Testis (tissue), 2 donors: ENCODE results near the gene KCNAB1.

Experiments
- POLR2A ChIP-seq: fragments of 450-650 bp; IDR thresholded peaks from one replicate; pipeline ENCODE4 v1.6.1; 2017; ENCODE audit warnings: antibody characterized with exemption, mild to moderate bottlenecking, moderate library complexity
- TF ChIP-seq, protein P1 (sequence below), 3 experiments: fragments of 450-650 bp in 2 of 3; fragments of 200-600 bp in 1 of 3; sonication (generic) in 1 of 3; IDR thresholded peaks; one replicate each; pipeline ENCODE4 v1.5.1; 2016 to 2019; ENCODE audit warnings: antibody characterized with exemption in 3 of 3, mild to moderate bottlenecking in 2 of 3, moderate library complexity in 1 of 3

- TF ChIP-seq, protein P1, sequence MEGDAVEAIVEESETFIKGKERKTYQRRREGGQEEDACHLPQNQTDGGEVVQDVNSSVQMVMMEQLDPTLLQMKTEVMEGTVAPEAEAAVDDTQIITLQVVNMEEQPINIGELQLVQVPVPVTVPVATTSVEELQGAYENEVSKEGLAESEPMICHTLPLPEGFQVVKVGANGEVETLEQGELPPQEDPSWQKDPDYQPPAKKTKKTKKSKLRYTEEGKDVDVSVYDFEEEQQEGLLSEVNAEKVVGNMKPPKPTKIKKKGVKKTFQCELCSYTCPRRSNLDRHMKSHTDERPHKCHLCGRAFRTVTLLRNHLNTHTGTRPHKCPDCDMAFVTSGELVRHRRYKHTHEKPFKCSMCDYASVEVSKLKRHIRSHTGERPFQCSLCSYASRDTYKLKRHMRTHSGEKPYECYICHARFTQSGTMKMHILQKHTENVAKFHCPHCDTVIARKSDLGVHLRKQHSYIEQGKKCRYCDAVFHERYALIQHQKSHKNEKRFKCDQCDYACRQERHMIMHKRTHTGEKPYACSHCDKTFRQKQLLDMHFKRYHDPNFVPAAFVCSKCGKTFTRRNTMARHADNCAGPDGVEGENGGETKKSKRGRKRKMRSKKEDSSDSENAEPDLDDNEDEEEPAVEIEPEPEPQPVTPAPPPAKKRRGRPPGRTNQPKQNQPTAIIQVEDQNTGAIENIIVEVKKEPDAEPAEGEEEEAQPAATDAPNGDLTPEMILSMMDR (IDR thresholded peaks at IDR 0.05), result no peak
- TF ChIP-seq POLR2A, result no peak
These were observed 19.7 kb downstream of the KCNAB1 start for GRCh38 chr3:156140001-156140595.
